Measurements from ENCODE around the gene SUSD3.

Gene SUSD3

GRCh38 chr9:93111001-93111370, 52.5 kb downstream of the SUSD3 start:
- H2AFZ ChIP-seq, result no peak overlapping the region
- H3K27ac ChIP-seq, result no peak overlapping the region
- no peak overlapping the region for H3K9ac ChIP-seq
- peaks cover 3% of the 10 kb centered on the region for H3K4me1 ChIP-seq
- H3K4me2 ChIP-seq (ENCODE audit: low read length), result no peak overlapping the region
- no peaks in the 10 kb centered on the region for H3K9me3 ChIP-seq (ENCODE audit: control insufficient read depth, low read length)
- H3K27me3 ChIP-seq (ENCODE audit: control insufficient read depth, insufficient read depth, low read length), result no peaks in the 10 kb centered on the region
- no peaks in the 10 kb centered on the region for H3K36me3 ChIP-seq (ENCODE audit: control insufficient read depth, insufficient read depth, low read length)
- TF ChIP-seq CTCF (IDR thresholded peaks at IDR 0.05), result no peak
- H3K4me3 ChIP-seq (ENCODE audit: low read depth, low read length), result no peak overlapping the region
- H3K79me2 ChIP-seq, result no peaks in the 10 kb centered on the region

- H3K27ac ChIP-seq, result no peak overlapping the region
- H3K9ac ChIP-seq, result no peak overlapping the region
- no peaks in the 10 kb centered on the region for H3K79me2 ChIP-seq
- no peaks in the 10 kb centered on the region for H3K9me3 ChIP-seq (ENCODE audit: control insufficient read depth, low read length)
- TF ChIP-seq CTCF (IDR thresholded peaks at IDR 0.05), result no peak
- H2AFZ ChIP-seq, result no peak overlapping the region
- H3K36me3 ChIP-seq (ENCODE audit: control insufficient read depth, insufficient read depth, low read length), result no peaks in the 10 kb centered on the region
- H3K4me2 ChIP-seq (ENCODE audit: low read length), result no peak overlapping the region
- H3K4me3 ChIP-seq (ENCODE audit: low read depth, low read length), result no peak overlapping the region
- H3K27me3 ChIP-seq (ENCODE audit: control insufficient read depth, insufficient read depth, low read length), result no peaks in the 10 kb centered on the region
- H3K4me1 ChIP-seq, result peaks cover 8% of the 10 kb centered on the region
Observed at GRCh38 chr9:93111371-93112115, 53.0 kb downstream of the SUSD3 start.

- H3K36me3 ChIP-seq (ENCODE audit: control insufficient read depth, insufficient read depth, low read length), result no peaks in the 10 kb centered on the region
- H3K9me3 ChIP-seq (ENCODE audit: control insufficient read depth, low read length), result no peaks in the 10 kb centered on the region
- no peak overlapping the region for H3K4me2 ChIP-seq (ENCODE audit: low read length)
- H3K9ac ChIP-seq, result no peak overlapping the region
- H3K79me2 ChIP-seq, result no peaks in the 10 kb centered on the region
- no peak overlapping the region for H2AFZ ChIP-seq
- no peak for TF ChIP-seq CTCF (IDR thresholded peaks at IDR 0.05)
- H3K27ac ChIP-seq, result no peak overlapping the region
- no peaks in the 10 kb centered on the region for H3K27me3 ChIP-seq (ENCODE audit: control insufficient read depth, insufficient read depth, low read length)
- H3K4me3 ChIP-seq (ENCODE audit: low read depth, low read length), result no peak overlapping the region
- H3K4me1 ChIP-seq, result peaks cover 10% of the 10 kb centered on the region
Observed at GRCh38 chr9:93112116-93112863, 53.8 kb downstream of the SUSD3 start.

- H3K4me3 ChIP-seq (ENCODE audit: low read depth, low read length), result no peak overlapping the region
- no peaks in the 10 kb centered on the region for H3K36me3 ChIP-seq (ENCODE audit: control insufficient read depth, insufficient read depth, low read length)
- no peak overlapping the region for H3K27ac ChIP-seq
- H3K79me2 ChIP-seq, result no peaks in the 10 kb centered on the region
- no peak overlapping the region for H2AFZ ChIP-seq
- H3K4me2 ChIP-seq (ENCODE audit: low read length), result no peak overlapping the region
- H3K9me3 ChIP-seq (ENCODE audit: control insufficient read depth, low read length), result no peaks in the 10 kb centered on the region
- peaks cover 10% of the 10 kb centered on the region for H3K4me1 ChIP-seq
- H3K9ac ChIP-seq, result no peak overlapping the region
- no peaks in the 10 kb centered on the region for H3K27me3 ChIP-seq (ENCODE audit: control insufficient read depth, insufficient read depth, low read length)
- no peak for TF ChIP-seq CTCF (IDR thresholded peaks at IDR 0.05)
Observed at GRCh38 chr9:93112864-93113389, 54.4 kb downstream of the SUSD3 start.
